GM08714 (cell line): ENCODE results near the gene GSDMA.
"Not testable (repeated sequence)": the region's sequence is repeated elsewhere in the genome, so short reads cannot be mapped to it uniquely, and the experiment has no call there.

ENCODE experiments used
- H3K4me3 ChIP-seq: fragments of 200-500 bp; sonication (Bioruptor generic); 2 replicates; pipeline ENCODE4 v1.5.1; 2014; ENCODE audit warnings: mild to moderate bottlenecking, low read length, inconsistent platforms
- ZNF274 ChIP-seq: IDR thresholded peaks from 2 replicates; pipeline ENCODE4 v1.6.1; 2012; ENCODE audit warnings: mild to moderate bottlenecking, low read depth, low read length

Gene GSDMA

GRCh38 chr17:39939588-39940419, 23.0 kb upstream of the GSDMA start:
- no peak for TF ChIP-seq ZNF274
- no peak overlapping the region for H3K4me3 ChIP-seq

- H3K4me3 ChIP-seq: no peak overlapping the region
- TF ChIP-seq ZNF274: no peak
These were observed 19.0 kb upstream of the GSDMA start for GRCh38 chr17:39943702-39944392.

- TF ChIP-seq ZNF274: no peak
- no peak overlapping the region for H3K4me3 ChIP-seq
These were observed 18.5 kb upstream of the GSDMA start for GRCh38 chr17:39944393-39944711.

GRCh38 chr17:39946551-39947330, 16.1 kb upstream of the GSDMA start:
- no peak overlapping the region for H3K4me3 ChIP-seq
- TF ChIP-seq ZNF274: no peak

- H3K4me3 ChIP-seq: not testable (repeated sequence)
These were observed 14.3 kb upstream of the GSDMA start for GRCh38 chr17:39948489-39948828.

- no peak for TF ChIP-seq ZNF274
These were observed 13.8 kb upstream of the GSDMA start for GRCh38 chr17:39949028-39949427.

GRCh38 chr17:39950871-39951348, 11.9 kb upstream of the GSDMA start:
- no peak overlapping the region for H3K4me3 ChIP-seq

More at GRCh38 chr17:39949028-39949427, 13.8 kb upstream of the GSDMA start:
- no peak overlapping the region for H3K4me3 ChIP-seq

GRCh38 chr17:39951924-39952679, 10.7 kb upstream of the GSDMA start:
- TF ChIP-seq ZNF274: no peak
- H3K4me3 ChIP-seq: peak overlapping the region; percentile 5; the same call in 1 of the 2 replicates

More at GRCh38 chr17:39950871-39951348, 11.9 kb upstream of the GSDMA start:
- no peak for TF ChIP-seq ZNF274

GRCh38 chr17:39952680-39953470, 9.9 kb upstream of the GSDMA start:
- H3K4me3 ChIP-seq: peak overlapping the region; percentile 5; the same call in 1 of the 2 replicates
- no peak for TF ChIP-seq ZNF274

- H3K4me3 ChIP-seq: peak overlapping the region; percentile 2; the same call in 1 of the 2 replicates
- no peak for TF ChIP-seq ZNF274
These were observed 9.3 kb upstream of the GSDMA start for GRCh38 chr17:39953471-39953888.

GRCh38 chr17:39954876-39955275, 7.9 kb upstream of the GSDMA start:
- no peak overlapping the region for H3K4me3 ChIP-seq
- TF ChIP-seq ZNF274: no peak

- TF ChIP-seq ZNF274: no peak
These were observed 7.0 kb upstream of the GSDMA start for GRCh38 chr17:39955726-39956225.

GRCh38 chr17:39960524-39961041, 2.2 kb upstream of the GSDMA start:
- TF ChIP-seq ZNF274: no peak
- H3K4me3 ChIP-seq: no peak overlapping the region

More at GRCh38 chr17:39955726-39956225, 7.0 kb upstream of the GSDMA start:
- H3K4me3 ChIP-seq: no peak overlapping the region
